HPDE6-E6E7 (cell line): Measurements from ENCODE around the gene COL25A1.
"Not testable (repeated sequence)": the region's sequence is repeated elsewhere in the genome, so short reads cannot be mapped to it uniquely, and the experiment has no call there.

ENCODE experiments used
- DNase-seq: peaks from one replicate; pipeline ENCODE4 v3.0.0; 2011; ENCODE audit warnings: missing footprints; ENCODE audit errors: extremely low spot score

The COL25A1 gene

GRCh38 chr4:109012286-109012880 is 290.1 kb downstream of the COL25A1 start:
- DNase-seq, result no peak

- DNase-seq, result no peak
Observed at GRCh38 chr4:109011241-109012026, 291.0 kb downstream of the COL25A1 start.

- DNase-seq, result no peak
Observed at GRCh38 chr4:109010521-109010920, 291.9 kb downstream of the COL25A1 start.

GRCh38 chr4:109009909-109010308 is 292.5 kb downstream of the COL25A1 start:
- DNase-seq, result no peak

- no peak for DNase-seq
Observed at GRCh38 chr4:109007976-109008375, 294.5 kb downstream of the COL25A1 start.

GRCh38 chr4:109005523-109005922 is 296.9 kb downstream of the COL25A1 start:
- DNase-seq, result peak; percentile 28

- DNase-seq, result no peak
Observed at GRCh38 chr4:109004418-109004817, 298.0 kb downstream of the COL25A1 start.

- DNase-seq, result no peak
Observed at GRCh38 chr4:109003964-109004363, 298.5 kb downstream of the COL25A1 start.

- DNase-seq, result peak; percentile 13
Observed at GRCh38 chr4:108991551-108992328, 310.7 kb downstream of the COL25A1 start.

GRCh38 chr4:108988464-108989195 is 313.8 kb downstream of the COL25A1 start:
- no peak for DNase-seq

GRCh38 chr4:108984495-108984894 is 318.0 kb downstream of the COL25A1 start:
- not testable (repeated sequence) for DNase-seq

GRCh38 chr4:108982402-108983185 is 319.9 kb downstream of the COL25A1 start:
- no peak for DNase-seq

GRCh38 chr4:108980455-108981239 is 321.8 kb downstream of the COL25A1 start:
- DNase-seq, result no peak

- DNase-seq, result no peak
Observed at GRCh38 chr4:108979759-108980158, 322.7 kb downstream of the COL25A1 start.

GRCh38 chr4:108978066-108978465 is 324.4 kb downstream of the COL25A1 start:
- DNase-seq, result no peak

GRCh38 chr4:108972613-108973283 is 329.7 kb downstream of the COL25A1 start:
- DNase-seq, result no peak

- no peak for DNase-seq
Observed at GRCh38 chr4:108971473-108971872, 331.0 kb downstream of the COL25A1 start.

GRCh38 chr4:108965472-108966076 is 336.9 kb downstream of the COL25A1 start:
- no peak for DNase-seq

- no peak for DNase-seq
Observed at GRCh38 chr4:108965016-108965415, 337.4 kb downstream of the COL25A1 start.
